ENCODE data around the gene HNF1B.

GRCh38 chr17:37698911-37699255 lies 46.0 kb downstream of the HNF1B start:
- TF ChIP-seq CTCF (conservative IDR thresholded peaks at IDR 0.05) = no peak
- TF ChIP-seq EZH2 (IDR thresholded peaks at IDR 0.05; ENCODE audit: low read depth) = no peak
